DND-41 (cell line): ENCODE results near the gene LHPP.
A peak's percentile ranks its signal among the peaks of the same experiment; 100 is the strongest.

Source experiments
- ATAC-seq: fragments of 200-7000 bp; cut with Tn5 transposase; 3 replicates; pipeline ENCODE4 v1.9.1; 2021; ENCODE audit warnings: low read depth; ENCODE audit not compliant: insufficient read depth
- DNase-seq: peaks from one replicate; pipeline ENCODE4 v3.0.0-alpha.2; 2020
- H2AFZ ChIP-seq: 2 replicates; pipeline ENCODE4 v1.6.0; 2012; ENCODE audit warnings: low read depth, low read length
- H3K27ac ChIP-seq: 2 replicates; pipeline ENCODE4 v1.5.1; 2012; ENCODE audit warnings: low read length, inconsistent platforms
- H3K27me3 ChIP-seq: fragments of 200-600 bp; sonication (generic); 2 replicates; pipeline ENCODE4 v1.6.0; 2012; ENCODE audit warnings: low read length, mild to moderate bottlenecking, inconsistent platforms; ENCODE audit not compliant: insufficient read depth, poor library complexity
- H3K36me3 ChIP-seq: 2 replicates; pipeline ENCODE4 v1.5.1; 2012; ENCODE audit warnings: low read length, inconsistent platforms; ENCODE audit not compliant: insufficient read depth
- H3K4me1 ChIP-seq: 2 replicates; pipeline ENCODE4 v1.5.1; 2012; ENCODE audit warnings: mild to moderate bottlenecking, low read length; ENCODE audit not compliant: insufficient read depth
- H3K4me2 ChIP-seq: 2 replicates; pipeline ENCODE4 v1.6.0; 2012; ENCODE audit warnings: mild to moderate bottlenecking, moderate library complexity, low read length, inconsistent platforms; ENCODE audit not compliant: insufficient read depth
- H3K4me3 ChIP-seq, 2 experiments: fragments of 200-600 bp in 1 of 2; shearing (Covaris generic) in 1 of 2; 2 replicates each; pipeline ENCODE4 v1.5.1; 2012 to 2016; ENCODE audit warnings: inconsistent platforms in 2 of 2, low read length in 2 of 2, mild to moderate bottlenecking in 2 of 2, low read depth in 1 of 2, moderate library complexity in 1 of 2
- H3K79me2 ChIP-seq: 2 replicates; pipeline ENCODE4 v1.6.0; 2012; ENCODE audit warnings: low read length, inconsistent platforms; ENCODE audit not compliant: insufficient read depth
- H3K9ac ChIP-seq: 2 replicates; pipeline ENCODE4 v1.6.0; 2012; ENCODE audit warnings: low read depth, mild to moderate bottlenecking, inconsistent platforms, low read length, moderate library complexity
- H3K9me3 ChIP-seq: 2 replicates; pipeline ENCODE4 v1.5.1; 2012; ENCODE audit warnings: low read length, moderate library complexity, mild to moderate bottlenecking, inconsistent platforms; ENCODE audit not compliant: insufficient read depth, severe bottlenecking
- H4K20me1 ChIP-seq: 2 replicates; pipeline ENCODE4 v1.6.0; 2012; ENCODE audit warnings: low read length; ENCODE audit not compliant: insufficient read depth
- CTCF ChIP-seq: IDR thresholded peaks from 2 replicates; pipeline ENCODE4 v1.5.1; 2012; ENCODE audit warnings: borderline replicate concordance, low read length, moderate library complexity, mild to moderate bottlenecking; ENCODE audit not compliant: poor library complexity, severe bottlenecking; ENCODE audit errors: extremely low read depth
- EZH2 ChIP-seq: IDR thresholded peaks from 3 replicates; pipeline ENCODE4 v1.6.1; 2012; ENCODE audit warnings: borderline replicate concordance, low read depth, mild to moderate bottlenecking, moderate library complexity, low read length, inconsistent platforms; ENCODE audit not compliant: severe bottlenecking

Gene LHPP

GRCh38 chr10:124643330-124644009 is 181.8 kb downstream of the LHPP start:
- Histone ChIP-seq H3K9ac (no peak overlapping the region), H3K4me3 (no peak overlapping the region), H3K27me3 (no peaks in the 10 kb centered on the region), H3K79me2 (peaks cover 100% of the 10 kb centered on the region), H2AFZ (no peak overlapping the region), H3K27ac (peak overlapping the region; percentile 99; the same call in 1 of the 2 replicates), H3K4me2 (no peak overlapping the region), H3K36me3 (peaks cover 87% of the 10 kb centered on the region), H4K20me1 (peaks cover 9% of the 10 kb centered on the region), H3K4me1 (peaks cover 98% of the 10 kb centered on the region), H3K9me3 (no peaks in the 10 kb centered on the region)
- ATAC-seq (no peak), DNase-seq (no peak)
- no peak for TF ChIP-seq EZH2

- H3K9me3 ChIP-seq, result no peaks in the 10 kb centered on the region
- H4K20me1 ChIP-seq, result peaks cover 9% of the 10 kb centered on the region
- no peak overlapping the region for H3K4me2 ChIP-seq
- H3K36me3 ChIP-seq, result peaks cover 79% of the 10 kb centered on the region
- ATAC-seq, result no peak
- H3K4me3 ChIP-seq, result no peak overlapping the region
- peaks cover 95% of the 10 kb centered on the region for H3K79me2 ChIP-seq
- no peak overlapping the region for H2AFZ ChIP-seq
- peak overlapping the region; percentile 99 for H3K27ac ChIP-seq
- no peak for DNase-seq
- peak overlapping the region; percentile 7; the same call in 1 of the 2 replicates for H3K9ac ChIP-seq
- H3K27me3 ChIP-seq, result no peaks in the 10 kb centered on the region
- no peak for TF ChIP-seq CTCF
- no peak for TF ChIP-seq EZH2
- H3K4me1 ChIP-seq, result peaks cover 98% of the 10 kb centered on the region
These were observed 182.6 kb downstream of the LHPP start for GRCh38 chr10:124644236-124644635.

GRCh38 chr10:124644771-124645415 is 183.3 kb downstream of the LHPP start:
- H4K20me1 ChIP-seq, result peaks cover 9% of the 10 kb centered on the region
- no peak overlapping the region for H3K4me3 ChIP-seq
- peaks cover 73% of the 10 kb centered on the region for H3K36me3 ChIP-seq
- no peaks in the 10 kb centered on the region for H3K27me3 ChIP-seq
- H2AFZ ChIP-seq, result no peak overlapping the region
- no peaks in the 10 kb centered on the region for H3K9me3 ChIP-seq
- peak overlapping the region; percentile 7; the same call in 1 of the 2 replicates for H3K9ac ChIP-seq
- no peak overlapping the region for H3K4me2 ChIP-seq
- TF ChIP-seq EZH2, result no peak
- peak; percentile 7 for TF ChIP-seq CTCF
- peaks cover 99% of the 10 kb centered on the region for H3K4me1 ChIP-seq
- DNase-seq (no peak), ATAC-seq (no peak)
- peaks cover 95% of the 10 kb centered on the region for H3K79me2 ChIP-seq
- peak overlapping the region; percentile 99 for H3K27ac ChIP-seq

GRCh38 chr10:124645467-124646095 is 184.0 kb downstream of the LHPP start:
- Histone ChIP-seq H3K36me3 (peaks cover 71% of the 10 kb centered on the region), H3K9me3 (no peaks in the 10 kb centered on the region), H4K20me1 (peaks cover 4% of the 10 kb centered on the region; the same call in 1 of the 2 replicates), H3K4me2 (no peak overlapping the region), H3K4me3 (no peak overlapping the region), H3K4me1 (peaks cover 99% of the 10 kb centered on the region), H3K9ac (no peak overlapping the region), H3K27me3 (no peaks in the 10 kb centered on the region), H2AFZ (no peak overlapping the region), H3K79me2 (peaks cover 95% of the 10 kb centered on the region), H3K27ac (peak overlapping the region; percentile 99)
- TF ChIP-seq CTCF, result no peak
- TF ChIP-seq EZH2, result no peak
- no peak for ATAC-seq
- no peak for DNase-seq
